T-helper 1 cell (primary cell): ENCODE measurements around the gene ATRIP.
"Not testable (repeated sequence)": the region's sequence is repeated elsewhere in the genome, so short reads cannot be mapped to it uniquely, and the experiment has no call there.

Source experiments
- DNase-seq, 5 donors: peaks; one replicate each; pipeline ENCODE4 v3.0.0-alpha.2; 2012 to 2020

Gene ATRIP

GRCh38 chr3:48470286-48470685 is 23.7 kb downstream of the ATRIP start:
- DNase-seq, result no peak

GRCh38 chr3:48472673-48472922 is 26.1 kb downstream of the ATRIP start:
- no peak for DNase-seq

GRCh38 chr3:48472923-48473616 is 26.5 kb downstream of the ATRIP start:
- peak; percentile 88 to 99 (median 93) for DNase-seq

GRCh38 chr3:48473617-48473952 is 27.0 kb downstream of the ATRIP start:
- DNase-seq, result no peak

GRCh38 chr3:48474031-48474430 is 27.5 kb downstream of the ATRIP start:
- not testable (repeated sequence) for DNase-seq

- no peak for DNase-seq
Measured at GRCh38 chr3:48474619-48475018, 28.1 kb downstream of the ATRIP start.

GRCh38 chr3:48475188-48475587 is 28.7 kb downstream of the ATRIP start:
- DNase-seq, result no peak

- no peak for DNase-seq
Measured at GRCh38 chr3:48476426-48477053, 30.0 kb downstream of the ATRIP start.

- no peak for DNase-seq
Measured at GRCh38 chr3:48477959-48478520, 31.5 kb downstream of the ATRIP start.

- peak in 4 of 5 donors; percentile 39 to 83 (median 52) for DNase-seq
Measured at GRCh38 chr3:48478626-48479555, 32.4 kb downstream of the ATRIP start.

- not testable (repeated sequence) for DNase-seq
Measured at GRCh38 chr3:48480891-48481290, 34.4 kb downstream of the ATRIP start.

- DNase-seq, result not testable (repeated sequence)
Measured at GRCh38 chr3:48482822-48483221, 36.3 kb downstream of the ATRIP start.

- DNase-seq, result no peak
Measured at GRCh38 chr3:48486952-48487351, 40.4 kb downstream of the ATRIP start.

GRCh38 chr3:48492461-48493202 is 46.1 kb downstream of the ATRIP start:
- DNase-seq, result no peak

GRCh38 chr3:48493203-48493501 is 46.6 kb downstream of the ATRIP start:
- no peak for DNase-seq

- no peak for DNase-seq
Measured at GRCh38 chr3:48500656-48501055, 54.1 kb downstream of the ATRIP start.

- no peak for DNase-seq
Measured at GRCh38 chr3:48501196-48501595, 54.7 kb downstream of the ATRIP start.

- DNase-seq, result no peak
Measured at GRCh38 chr3:48502121-48502520, 55.6 kb downstream of the ATRIP start.

GRCh38 chr3:48502728-48503168 is 56.2 kb downstream of the ATRIP start:
- no peak for DNase-seq

GRCh38 chr3:48503401-48504050 is 57.0 kb downstream of the ATRIP start:
- no peak for DNase-seq

GRCh38 chr3:48504051-48504946 is 57.8 kb downstream of the ATRIP start, which contains the start of gene SHISA5:
TSS of gene SHISA5 (minus strand) at chr3:48504174. CDS start at chr3:48504094, 80 bp downstream.
- DNase-seq, result peak in 4 of 5 donors; percentile 30 to 57 (median 40)
